Heart right ventricle (tissue), 16 donors: Measurements from ENCODE around the gene FARP2. TPM values are rescaled to one million over a fixed set of nuclear protein-coding genes. Genes with fewer than 3 reads are reported as not detected.

ENCODE experiments used
- ATAC-seq, 8 donors: fragments of 200-7000 bp; cut with Tn5 transposase; one replicate each; pipeline ENCODE4 v1.9.1; 2020; ENCODE audit warnings: mild to moderate bottlenecking in 8 of 8, moderate library complexity in 8 of 8, moderate number of reproducible peaks in 1 of 8
- DNase-seq, 2 donors: peaks; one replicate each; pipeline ENCODE4 v3.0.0-alpha.2; 2020
- H3K27ac ChIP-seq, 10 donors: fragments of 200-600 bp; sonication (generic) in 2 of 10; one replicate each; pipeline versions ENCODE4 v1.5.0 to v1.8.0; 2020 to 2022; ENCODE audit warnings: mild to moderate bottlenecking in 3 of 10
- H3K27me3 ChIP-seq, 7 donors: fragments of 200-600 bp; one replicate each; pipeline ENCODE4 v1.8.0; 2021 to 2022; ENCODE audit warnings: mild to moderate bottlenecking in 2 of 7
- H3K36me3 ChIP-seq, 9 donors: fragments of 200-600 bp; sonication (generic) in 1 of 9; one replicate each; pipeline versions ENCODE4 v1.5.0 to v1.8.0; 2020 to 2022; ENCODE audit warnings: mild to moderate bottlenecking in 2 of 9
- H3K4me1 ChIP-seq, 9 donors: fragments of 200-600 bp; sonication (generic) in 1 of 9; one replicate each; pipeline versions ENCODE4 v1.5.0 to v1.8.0; 2020 to 2022; ENCODE audit warnings: mild to moderate bottlenecking in 4 of 9
- H3K4me3 ChIP-seq, 10 donors: fragments of 200-600 bp; sonication (generic) in 2 of 10; one replicate each; pipeline versions ENCODE4 v1.5.0 to v1.8.0; 2020 to 2022; ENCODE audit warnings: mild to moderate bottlenecking in 7 of 10, moderate library complexity in 2 of 10
- H3K9me3 ChIP-seq, 11 donors: fragments of 200-600 bp in 10 of 11; sonication (generic) in 2 of 11; one replicate each; pipeline versions ENCODE4 v1.5.0 to v1.8.0; 2013 to 2022; ENCODE audit warnings: mild to moderate bottlenecking in 2 of 11, control low read depth in 1 of 11, moderate library complexity in 1 of 11
- CTCF ChIP-seq, 9 donors: fragments of 200-600 bp; sonication (generic) in 2 of 9; IDR thresholded peaks; one replicate each; pipeline versions ENCODE4 v1.5.0 to v1.8.0; 2021 to 2022; ENCODE audit warnings: antibody characterized with exemption in 9 of 9, mild to moderate bottlenecking in 5 of 9, moderate library complexity in 1 of 9
- WGBS, 2 donors: extraction: QIAGEN DNeasy Blood & Tissue Kit; methylation state at CpG; one replicate each; pipeline ENCODE4 v1.1.7; 2013; ENCODE audit warnings: inconsistent platforms in 1 of 2; 5-methylcytosine and 5-hydroxymethylcytosine counted together
- intact Hi-C, 10 donors: fragments of 100-400 bp; cut with DNase I; formaldehyde crosslinking; loops; one replicate each; pipeline versions ENCODE4 v1.11.1 to v1.14.2; 2022
- polyA plus RNA-seq, 2 donors: library from polyadenylated mRNA; stranded (reverse); fragments of 200-250 nt; gene quantifications; one replicate each; pipeline ENCODE4 v1.2.3, GENCODE V29; 2013
- total RNA-seq, 10 donors: library from RNA; stranded (reverse); fragmentation: NEBNext Ultra II Directional in 3 of 10; extraction: Animal tissue kit (Norgen Biotek cat#: 25700) in 3 of 10; gene quantifications; one replicate each; pipeline versions ENCODE4 v1.2.1 to v1.2.4, GENCODE V29; 2021 to 2023
- donor health status: Arrhythmogenic right ventricular cardiomyopathy.
- donor health status: ischemic (EF 13 %, LVEDD 7.1; RV severe dilation, severe dysfunction).
- donor health status: healthy with polysubstance abuse.
- donor health status: DM: no; HTN: yes; CAD: no.
- donor health status: DM: no; HTN: no; CAD: no.
- donor health status: ischemic (EF 25% LVEDD 6.9; RV normal size, moderate dysfunction).
- donor health status: ischemic (EF 25% LVEDD 5.7; RV mildly dilated, moderate dysfunction).
- donor health status: healthy.
- donor health status: DM: yes; HTN: yes; CAD: no.
- donor health status: Ischemic cardiomyopathy.
- donor health status: ischemic (EF 35%, LVEDD 5.7; RV mildly dilated, moderate dysfunction).
- donor health status: nonischemic (EF 11% LVEDD 7.7; RV severe dilation, severe dysfunction).
- donor health status: DM: yes; HTN: yes; CAD: no.
- donor health status: PGD.
- donor health status: ischemic (EF 29% LVEDD 5.4; RV normal size, mild dysfunction).
- donor health status: nonischemic (EF 23%, LVEDD 6.1; RV moderate dilation, normal function).

Gene FARP2
- total and polyA plus RNA-seq, 12 donors, result 7.1 to 23.6 (median 19.3) TPM

GRCh38 chr2:241375300-241375699, 19.2 kb downstream of the FARP2 start:
- H3K27me3 ChIP-seq, result no peaks in the 10 kb centered on the region
- peaks cover 0 to 35% (median 0%) of the 10 kb centered on the region in 9 donors for H3K36me3 ChIP-seq
- no peaks in the 10 kb centered on the region for H3K9me3 ChIP-seq
- no peak overlapping the region for H3K27ac ChIP-seq
- no peak for TF ChIP-seq CTCF (IDR thresholded peaks at IDR 0.05)
- no peak for DNase-seq
- no peak for ATAC-seq
- intact Hi-C loops, result no loop called here
- peaks cover 0 to 38% (median 18%) of the 10 kb centered on the region in 9 donors for H3K4me1 ChIP-seq
- no peak overlapping the region for H3K4me3 ChIP-seq
- 87 to 90% methylated on average over 1 of the region's 1 CpG for WGBS, 2 donors

GRCh38 chr2:241376808-241377207, 20.7 kb downstream of the FARP2 start:
- DNase-seq (no peak), ATAC-seq (no peak)
- 91 to 98% methylated on average over 2 of the region's 2 CpGs for WGBS, 2 donors
- H3K9me3 ChIP-seq, result no peaks in the 10 kb centered on the region
- intact Hi-C loops, result no loop called here
- TF ChIP-seq CTCF (IDR thresholded peaks at IDR 0.05), result no peak
- H3K4me1 ChIP-seq, result peaks cover 3 to 53% (median 29%) of the 10 kb centered on the region in 9 donors
- H3K27ac ChIP-seq, result no peak overlapping the region
- no peak overlapping the region for H3K4me3 ChIP-seq
- H3K27me3 ChIP-seq, result no peaks in the 10 kb centered on the region
- peaks cover 0 to 35% (median 0%) of the 10 kb centered on the region in 9 donors for H3K36me3 ChIP-seq

- 77% methylated on average over 2 of the region's 2 CpGs for WGBS, 2 donors
- H3K4me1 ChIP-seq, result peaks cover 3 to 51% (median 32%) of the 10 kb centered on the region in 9 donors
- intact Hi-C loops, result no loop called here
- H3K27me3 ChIP-seq, result no peaks in the 10 kb centered on the region
- no peak overlapping the region for H3K4me3 ChIP-seq
- DNase-seq (no peak), ATAC-seq (no peak)
- H3K27ac ChIP-seq, result peak overlapping the region in 5 of 10 donors; percentile 11 to 67 (median 38)
- no peak for TF ChIP-seq CTCF (IDR thresholded peaks at IDR 0.05)
- H3K36me3 ChIP-seq, result peaks cover 0 to 27% (median 0%) of the 10 kb centered on the region in 9 donors
- H3K9me3 ChIP-seq, result no peaks in the 10 kb centered on the region
These were observed 22.7 kb downstream of the FARP2 start for GRCh38 chr2:241378816-241379215.

- DNase-seq (no peak), ATAC-seq (peak in 3 of 8 donors; percentile 25 to 45 (median 33))
- peaks cover 3 to 55% (median 36%) of the 10 kb centered on the region in 9 donors for H3K4me1 ChIP-seq
- no peaks in the 10 kb centered on the region for H3K27me3 ChIP-seq
- WGBS, 2 donors, result 82 to 83% methylated on average over 9 of the region's 9 CpGs
- H3K27ac ChIP-seq, result peak overlapping the region in 7 of 10 donors; percentile 11 to 67 (median 40)
- TF ChIP-seq CTCF (IDR thresholded peaks at IDR 0.05), result no peak
- no peaks in the 10 kb centered on the region for H3K9me3 ChIP-seq
- H3K36me3 ChIP-seq, result peaks cover 0 to 17% (median 0%) of the 10 kb centered on the region in 9 donors
- no peak overlapping the region for H3K4me3 ChIP-seq
- intact Hi-C loops, result no loop called here
These were observed 23.7 kb downstream of the FARP2 start for GRCh38 chr2:241379481-241380480.
